Spleen (tissue), 11 donors: ENCODE measurements around the gene HYAL2. TPM values are rescaled to one million over a fixed set of nuclear protein-coding genes. Genes with fewer than 3 reads are reported as not detected.

ENCODE experiments used
- DNase-seq: peaks from one replicate; pipeline ENCODE4 v3.0.0-alpha.2; 2020
- H3K27ac ChIP-seq, 8 donors: fragments of 200-600 bp; sonication (generic) in 7 of 8; 1 replicate in 4 of 8; 2 replicates in 4 of 8; pipeline versions ENCODE4 v1.5.0 to v1.8.0; 2016 to 2021; ENCODE audit warnings: inconsistent platforms in 4 of 8, mild to moderate bottlenecking in 4 of 8, moderate library complexity in 1 of 8
- H3K27me3 ChIP-seq, 7 donors: fragments of 200-600 bp; sonication (generic) in 6 of 7; replicated peaks in 1 of 7; 1 replicate in 4 of 7; 2 replicates in 3 of 7; pipeline versions ENCODE4 v1.5.0 to v1.8.0; 2016 to 2021; ENCODE audit warnings: inconsistent platforms in 3 of 7, mild to moderate bottlenecking in 1 of 7
- H3K36me3 ChIP-seq, 6 donors: fragments of 200-600 bp; sonication (generic) in 5 of 6; 1 replicate in 4 of 6; 2 replicates in 2 of 6; pipeline versions ENCODE4 v1.5.0 to v1.8.0; 2016 to 2021; ENCODE audit warnings: inconsistent platforms in 2 of 6
- H3K4me1 ChIP-seq, 6 donors: fragments of 200-600 bp; sonication (generic) in 5 of 6; 1 replicate in 3 of 6; 2 replicates in 3 of 6; pipeline versions ENCODE4 v1.5.0 to v1.8.0; 2016 to 2021; ENCODE audit warnings: inconsistent platforms in 3 of 6
- H3K4me3 ChIP-seq, 8 donors: fragments of 200-600 bp; sonication (generic) in 7 of 8; 1 replicate in 4 of 8; 2 replicates in 4 of 8; pipeline versions ENCODE4 v1.5.0 to v1.8.0; 2016 to 2021; ENCODE audit warnings: inconsistent platforms in 4 of 8, mild to moderate bottlenecking in 4 of 8, moderate library complexity in 2 of 8
- H3K9me3 ChIP-seq, 8 donors: fragments of 200-600 bp; sonication (generic) in 7 of 8; 1 replicate in 4 of 8; 2 replicates in 4 of 8; pipeline versions ENCODE4 v1.5.0 to v1.8.0; 2016 to 2021; ENCODE audit warnings: inconsistent platforms in 4 of 8
- POLR2A ChIP-seq, 3 donors: fragments of 450-650 bp; IDR thresholded peaks; one replicate each; pipeline ENCODE4 v1.5.1; 2017; ENCODE audit warnings: antibody characterized with exemption in 3 of 3, mild to moderate bottlenecking in 1 of 3
- POLR2AphosphoS5 ChIP-seq, 3 donors: sonication (generic); formaldehyde crosslinking; IDR thresholded peaks; one replicate each; pipeline ENCODE4 v1.5.1; 2017; ENCODE audit warnings: antibody characterized with exemption in 3 of 3
- WGBS, 5 donors: extraction: QIAGEN DNeasy Blood & Tissue Kit in 3 of 5; methylation state at CpG; one replicate each; pipeline versions ENCODE4 v1.1.5 to v1.1.7; 2013 to 2018; 5-methylcytosine and 5-hydroxymethylcytosine counted together
- intact Hi-C: fragments of 100-400 bp; cut with DNase I; formaldehyde crosslinking; loops from one replicate; pipeline ENCODE4 v1.15.0; 2023; ENCODE audit warnings: low total_unique reads
- polyA plus RNA-seq, 3 donors: library from polyadenylated mRNA; stranded (reverse); fragments of 200-250 nt; gene quantifications; one replicate each; pipeline ENCODE4 v1.2.1, GENCODE V29; 2013
- total RNA-seq, 7 donors: library from RNA; depleted of rRNA in 3 of 7; stranded (reverse); fragments of >200 nt in 3 of 7; fragmentation: NEBNext Ultra II Directional in 4 of 7; extraction: Animal tissue kit (Norgen Biotek cat#: 25700) in 4 of 7; gene quantifications; one replicate each; pipeline versions ENCODE4 v1.1.0 to v1.2.1, GENCODE V29; 2016 to 2021
- TF ChIP-seq, protein P1 (sequence below), 11 experiments: fragments of 200-600 bp in 7 of 11; fragments of 450-650 bp in 4 of 11; sonication (generic) in 4 of 11; IDR thresholded peaks in 8 of 11; conservative IDR thresholded peaks in 3 of 11; 1 replicate in 7 of 11; 2 replicates in 4 of 11; pipeline versions ENCODE4 v1.4.0 to v1.8.0; 2016 to 2021; ENCODE audit warnings: antibody characterized with exemption in 11 of 11, inconsistent platforms in 4 of 11, mild to moderate bottlenecking in 1 of 11
- donor health status: healthy with polysubstance abuse.
- donor health status: DM: no; HTN: no; CAD: no; lungs with moderate emphysema.
- donor health status: DM: no; HTN: no; CAD: no.
- donor health status: Bipolar disorder and iron deficiency.
- donor health status: healthy.
- donor health status: DM: no; HTN: no; CAD: no.
- donor health status: DM: yes; HTN: yes; CAD: no.

Gene HYAL2
- total and polyA plus RNA-seq, 10 donors: 108 to 746 (median 322) TPM

DNA sequence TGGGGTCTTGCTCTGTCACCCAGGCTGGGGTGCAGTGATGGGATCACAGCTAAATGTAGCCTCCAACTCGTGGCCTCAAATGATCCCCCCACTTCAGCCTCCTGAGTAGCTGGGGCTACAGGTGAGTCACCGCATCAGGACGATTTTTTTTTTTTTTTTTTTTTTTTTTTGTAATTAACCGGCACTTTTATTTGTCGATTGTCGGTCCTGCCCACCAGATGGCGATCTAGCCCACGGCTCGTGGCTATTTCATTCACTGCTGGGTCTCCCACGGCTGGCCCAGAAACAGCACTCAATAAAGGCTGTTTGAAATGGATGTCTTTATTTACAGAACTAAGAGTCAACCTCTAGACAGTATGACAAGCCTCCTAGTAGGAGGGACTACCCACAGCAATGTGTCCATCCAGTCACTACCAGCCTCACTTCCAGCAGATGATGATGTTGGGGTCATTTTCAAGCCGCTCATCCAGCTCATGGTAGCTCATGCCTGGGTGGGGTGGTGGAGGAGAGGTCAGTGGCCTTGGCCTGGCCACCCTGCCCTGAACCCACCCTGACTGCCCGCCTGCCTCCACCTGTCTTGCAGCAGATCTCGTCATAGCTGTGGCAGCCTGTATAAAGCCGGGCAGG, 24.8 kb upstream of the HYAL2 start:
- Histone ChIP-seq H3K9me3 (no peaks in the 10 kb centered on the region), H3K36me3 (peaks cover 0 to 31% (median 15%) of the 10 kb centered on the region in 6 donors), H3K4me1 (peaks cover 20 to 91% (median 66%) of the 10 kb centered on the region in 6 donors), H3K27ac (peak overlapping the region in 5 of 8 donors; percentile 8 to 38 (median 18)), H3K27me3 (no peaks in the 10 kb centered on the region), H3K4me3 (no peak overlapping the region)
- TF ChIP-seq, protein P1, sequence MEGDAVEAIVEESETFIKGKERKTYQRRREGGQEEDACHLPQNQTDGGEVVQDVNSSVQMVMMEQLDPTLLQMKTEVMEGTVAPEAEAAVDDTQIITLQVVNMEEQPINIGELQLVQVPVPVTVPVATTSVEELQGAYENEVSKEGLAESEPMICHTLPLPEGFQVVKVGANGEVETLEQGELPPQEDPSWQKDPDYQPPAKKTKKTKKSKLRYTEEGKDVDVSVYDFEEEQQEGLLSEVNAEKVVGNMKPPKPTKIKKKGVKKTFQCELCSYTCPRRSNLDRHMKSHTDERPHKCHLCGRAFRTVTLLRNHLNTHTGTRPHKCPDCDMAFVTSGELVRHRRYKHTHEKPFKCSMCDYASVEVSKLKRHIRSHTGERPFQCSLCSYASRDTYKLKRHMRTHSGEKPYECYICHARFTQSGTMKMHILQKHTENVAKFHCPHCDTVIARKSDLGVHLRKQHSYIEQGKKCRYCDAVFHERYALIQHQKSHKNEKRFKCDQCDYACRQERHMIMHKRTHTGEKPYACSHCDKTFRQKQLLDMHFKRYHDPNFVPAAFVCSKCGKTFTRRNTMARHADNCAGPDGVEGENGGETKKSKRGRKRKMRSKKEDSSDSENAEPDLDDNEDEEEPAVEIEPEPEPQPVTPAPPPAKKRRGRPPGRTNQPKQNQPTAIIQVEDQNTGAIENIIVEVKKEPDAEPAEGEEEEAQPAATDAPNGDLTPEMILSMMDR (IDR thresholded peaks at IDR 0.05 in 8 of 11, conservative IDR thresholded peaks at IDR 0.05 in 3 of 11): peak; percentile 26 to 71 (median 56)
- TF ChIP-seq POLR2AphosphoS5 (IDR thresholded peaks at IDR 0.05) (no peak), POLR2A (IDR thresholded peaks at IDR 0.05) (no peak)
- intact Hi-C loops: loop anchor here (2.0 kb wide), 1 partner anchor 196 kb away; no protein-coding TSS in a partner anchor
- WGBS, 5 donors: 8 to 28% (median 27%) methylated on average over 11 to 14 of the region's 14 CpGs
- DNase-seq: peak; percentile 89

- intact Hi-C loops: loop anchor here (2.0 kb wide), 1 partner anchor 197 kb away; no protein-coding TSS in a partner anchor
- 9 to 14% (median 11%) methylated on average over 34 to 45 of the region's 45 CpGs for WGBS, 5 donors
- TF ChIP-seq, protein P1 (IDR thresholded peaks at IDR 0.05 in 8 of 11, conservative IDR thresholded peaks at IDR 0.05 in 3 of 11): no peak
- TF ChIP-seq POLR2A (IDR thresholded peaks at IDR 0.05): no peak
- peak in 2 of 3 donors; percentile 48 to 72 for TF ChIP-seq POLR2AphosphoS5 (IDR thresholded peaks at IDR 0.05)
- Histone ChIP-seq H3K27me3 (no peaks in the 10 kb centered on the region), H3K9me3 (no peaks in the 10 kb centered on the region), H3K4me3 (peak within 1 kb of the TSS in 6 of 8 donors; percentile 11 to 61 (median 30)), H3K27ac (peak within 1 kb of the TSS in 1 of 8 donors; percentile 59), H3K36me3 (peaks cover 0 to 23% (median 14%) of the 10 kb centered on the region in 6 donors), H3K4me1 (peaks cover 15 to 93% (median 67%) of the 10 kb centered on the region in 6 donors)
- DNase-seq: peak; percentile 93
These were observed 23.2 kb upstream of the HYAL2 start, which contains the start of gene ZMYND10 for GRCh38 chr3:50345586-50346234. Gene ZMYND10 (minus strand): TSS chr3:50345732. CDS start chr3:50345579, 153 bp downstream.

- Histone ChIP-seq H3K27ac (peak overlapping the region in 1 of 8 donors; percentile 59), H3K9me3 (no peaks in the 10 kb centered on the region), H3K27me3 (no peaks in the 10 kb centered on the region), H3K4me1 (peaks cover 18 to 93% (median 68%) of the 10 kb centered on the region in 6 donors), H3K4me3 (peak overlapping the region in 5 of 8 donors; percentile 11 to 61 (median 35)), H3K36me3 (peaks cover 0 to 23% (median 14%) of the 10 kb centered on the region in 6 donors)
- TF ChIP-seq POLR2A (IDR thresholded peaks at IDR 0.05): no peak
- intact Hi-C loops: no loop called here
- DNase-seq: no peak
- 78 to 86% (median 84%) methylated on average over 6 to 8 of the region's 8 CpGs for WGBS, 5 donors
These were observed 22.5 kb upstream of the HYAL2 start for GRCh38 chr3:50345008-50345407.

DNA sequence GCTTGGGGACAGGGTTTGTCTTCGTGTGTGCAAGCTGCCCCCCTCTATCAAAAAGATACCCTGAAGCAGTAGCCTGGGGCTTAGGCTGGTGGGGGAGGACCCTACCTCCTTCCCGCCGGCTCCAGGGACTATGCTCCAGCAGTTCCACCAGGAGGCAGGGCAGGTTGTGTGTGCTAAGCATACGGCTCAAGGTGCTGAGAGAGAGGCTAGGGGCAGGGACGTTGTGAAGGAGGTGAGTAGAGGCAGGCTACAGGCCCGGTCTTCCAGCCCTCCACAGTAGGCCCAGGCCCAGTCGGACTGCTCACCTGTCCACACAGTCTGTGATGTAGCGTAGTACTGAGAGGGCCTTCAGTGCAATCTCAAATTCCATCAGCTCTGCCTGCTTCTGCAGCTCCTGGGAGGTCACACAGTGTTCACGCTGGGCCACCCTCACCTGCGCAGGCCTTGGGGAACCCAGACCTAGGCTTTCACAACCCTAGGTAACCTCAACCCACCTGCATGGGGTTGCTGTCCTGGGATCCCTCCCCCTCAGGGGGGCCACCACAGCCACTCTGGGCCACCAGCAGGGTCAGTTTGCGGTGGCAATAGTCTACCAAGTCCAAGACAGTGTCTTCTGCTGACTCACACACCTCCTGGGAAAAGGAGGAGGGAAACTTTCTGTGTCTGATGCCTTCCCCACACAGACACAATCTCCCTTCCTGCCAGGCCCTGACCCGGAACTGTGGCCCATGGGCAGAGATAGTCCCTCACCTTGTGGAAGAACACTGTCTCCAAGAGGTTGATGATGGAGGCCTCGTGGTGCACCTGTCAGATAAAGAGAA, 20.5 kb upstream of the HYAL2 start:
- peak; percentile 80 for DNase-seq
- WGBS, 5 donors: 80 to 95% (median 85%) methylated on average over 12 to 13 of the region's 13 CpGs
- no peak overlapping the region for H3K4me3 ChIP-seq
- no peak for TF ChIP-seq POLR2AphosphoS5 (IDR thresholded peaks at IDR 0.05)
- TF ChIP-seq, protein P1 (IDR thresholded peaks at IDR 0.05 in 8 of 11, conservative IDR thresholded peaks at IDR 0.05 in 3 of 11): no peak
- no peak for TF ChIP-seq POLR2A (IDR thresholded peaks at IDR 0.05)
- no peaks in the 10 kb centered on the region for H3K9me3 ChIP-seq
- H3K36me3 ChIP-seq: peaks cover 0 to 8% (median 6%) of the 10 kb centered on the region in 6 donors
- no peaks in the 10 kb centered on the region for H3K27me3 ChIP-seq
- H3K27ac ChIP-seq: peak overlapping the region in 3 of 8 donors; percentile 97 to 99 (median 99)
- intact Hi-C loops: no loop called here
- H3K4me1 ChIP-seq: peaks cover 37 to 93% (median 72%) of the 10 kb centered on the region in 6 donors
